Cardiac septum (tissue), 1 donor: Measurements from ENCODE around the gene ANO4. TPM values are rescaled to one million over a fixed set of nuclear protein-coding genes. Genes with fewer than 3 reads are reported as not detected.
"Not testable (repeated sequence)": the region's sequence is repeated elsewhere in the genome, so short reads cannot be mapped to it uniquely, and the experiment has no call there.

Source experiments
- DNase-seq: peaks from one replicate; pipeline ENCODE4 v3.0.0-alpha.2; 2020; ENCODE audit warnings: low spot score
- intact Hi-C: fragments of 100-400 bp; cut with DNase I; formaldehyde crosslinking; loops from one replicate; pipeline ENCODE4 v1.14.0; 2022
- total RNA-seq: library from RNA; stranded (reverse); fragmentation: NEBNext Ultra II Directional; extraction: Animal tissue kit (Norgen Biotek cat#: 25700); gene quantifications from one replicate; pipeline ENCODE4 v1.2.1, GENCODE V29; 2021
- donor health status: DM: no; HTN: no; CAD: no.

ANO4 gene
- total RNA-seq, 1 donor from 2014 or later = 0.30 TPM

DNA sequence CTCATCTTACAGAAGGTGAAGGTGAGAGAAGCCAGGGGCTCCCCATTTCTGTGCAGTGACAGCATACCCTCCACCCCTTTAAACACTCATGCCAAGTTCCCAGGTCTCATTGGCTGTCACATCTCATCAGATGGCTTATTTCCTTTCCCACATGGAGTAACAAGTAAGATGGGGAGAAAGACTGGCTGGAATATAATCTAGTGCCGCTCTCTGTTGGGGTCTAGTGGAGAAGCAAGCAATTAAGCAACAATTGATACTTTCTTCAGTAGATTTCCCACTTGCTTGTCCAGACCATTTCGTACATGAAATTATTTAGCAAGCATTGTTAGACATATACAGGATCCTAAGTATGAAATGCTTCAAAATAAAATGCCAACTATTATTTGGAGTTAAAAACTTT lies 323.3 kb downstream of the ANO4 start:
- no peak for DNase-seq
- intact Hi-C loops = no loop called here

GRCh38 chr12:101127521-101128219 lies 333.1 kb downstream of the ANO4 start:
- intact Hi-C loops = no loop called here
- DNase-seq = no peak

DNA sequence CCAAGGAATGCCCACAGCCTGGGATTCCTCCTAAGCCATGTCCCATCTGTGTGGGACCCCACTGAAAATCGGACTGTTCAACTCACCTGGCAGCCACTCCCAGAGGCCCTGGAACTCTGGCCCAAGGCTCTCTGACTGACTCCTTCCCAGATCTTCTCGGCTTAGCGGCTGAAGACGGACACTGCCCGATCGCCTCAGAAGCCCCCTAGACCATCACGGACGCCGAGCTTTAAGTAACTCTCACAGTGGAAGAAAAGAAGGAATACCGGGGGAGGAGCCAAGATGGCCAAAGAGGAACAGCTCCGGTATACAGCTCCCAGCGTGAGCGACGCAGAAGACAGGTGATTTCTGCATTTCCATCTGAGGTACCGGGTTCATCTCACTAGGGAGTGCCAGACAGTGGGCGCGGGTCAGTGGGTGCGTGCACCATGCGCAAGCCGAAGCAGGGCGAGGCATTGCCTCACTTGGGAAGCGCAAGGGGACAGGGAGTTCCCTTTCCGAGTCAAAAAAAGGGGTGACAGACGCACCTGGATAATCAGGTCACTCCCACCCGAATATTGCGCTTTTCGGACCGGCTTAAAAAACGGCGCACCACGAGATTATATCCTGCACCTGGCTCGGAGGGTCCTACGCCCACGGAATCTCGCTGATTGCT lies 351.3 kb downstream of the ANO4 start:
- DNase-seq, intact Hi-C loops: not testable (repeated sequence)

- intact Hi-C loops = no loop called here
Measured at GRCh38 chr12:101165319-101165718, 370.7 kb downstream of the ANO4 start.

DNA sequence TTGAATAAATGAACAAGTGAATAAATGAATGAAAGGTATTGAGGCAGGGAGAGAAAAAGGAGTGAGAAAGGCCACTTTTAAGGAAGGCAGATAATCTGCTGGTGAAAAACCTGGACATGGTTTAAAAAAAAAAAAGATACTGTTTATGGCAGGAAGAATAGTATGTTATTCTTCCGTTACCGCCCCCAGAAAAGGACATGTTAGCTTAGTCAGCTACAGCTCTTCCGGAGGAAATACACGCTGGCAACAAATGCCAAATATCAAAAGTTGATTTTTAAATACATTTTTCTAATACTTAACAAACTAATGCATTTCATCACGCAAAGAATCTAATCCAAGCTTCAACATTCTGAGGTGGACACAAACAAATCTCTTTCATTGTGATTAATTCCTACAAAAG lies 372.3 kb downstream of the ANO4 start:
- DNase-seq = no peak
- intact Hi-C loops = no loop called here

More at GRCh38 chr12:101165319-101165718, 370.7 kb downstream of the ANO4 start:
- no peak for DNase-seq

DNA sequence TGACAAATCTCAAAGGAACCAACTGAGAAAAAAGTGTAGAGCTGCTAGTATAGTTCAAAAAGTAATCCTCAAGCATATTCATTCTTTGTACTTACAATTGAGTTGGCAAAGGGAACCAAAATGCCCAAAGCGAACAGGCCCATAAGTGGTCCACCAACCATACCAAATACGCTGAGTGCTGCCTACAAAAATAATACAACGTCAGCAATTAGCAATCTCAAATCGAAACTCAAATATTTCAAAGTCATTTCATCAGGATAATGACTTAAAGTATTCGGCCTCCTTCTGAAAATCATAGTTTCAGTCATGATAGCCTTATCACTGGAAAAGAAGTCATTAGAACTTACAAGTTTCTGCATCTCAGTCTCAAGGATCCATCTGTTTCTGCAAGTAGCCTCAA lies 373.4 kb downstream of the ANO4 start:
- DNase-seq = no peak
- intact Hi-C loops = no loop called here

DNA sequence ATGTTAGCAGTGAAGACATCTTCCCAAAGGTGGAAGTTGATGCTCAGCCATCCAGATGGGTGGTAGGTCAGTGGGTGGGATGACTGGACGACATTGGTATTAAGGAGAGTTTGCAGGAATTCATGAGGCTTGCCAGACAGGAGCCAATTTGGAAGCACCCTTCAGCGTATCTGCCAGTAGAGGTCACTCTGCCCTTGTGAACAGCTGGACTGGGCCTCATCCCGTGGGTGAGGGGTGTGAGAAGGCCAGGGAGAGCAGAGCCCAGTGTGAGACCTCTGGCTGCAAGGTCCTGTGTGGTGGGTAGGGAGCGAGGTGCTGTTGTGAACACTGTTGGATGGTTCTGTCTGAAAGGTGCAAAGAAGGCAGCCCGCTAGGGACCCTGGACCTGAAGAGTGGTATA lies 377.7 kb downstream of the ANO4 start:
- intact Hi-C loops = no loop called here

GRCh38 chr12:101173197-101173749 lies 378.7 kb downstream of the ANO4 start:
- intact Hi-C loops = no loop called here
- DNase-seq = no peak

More for the DNA sequence above, 377.7 kb downstream of the ANO4 start:
- DNase-seq = no peak

DNA sequence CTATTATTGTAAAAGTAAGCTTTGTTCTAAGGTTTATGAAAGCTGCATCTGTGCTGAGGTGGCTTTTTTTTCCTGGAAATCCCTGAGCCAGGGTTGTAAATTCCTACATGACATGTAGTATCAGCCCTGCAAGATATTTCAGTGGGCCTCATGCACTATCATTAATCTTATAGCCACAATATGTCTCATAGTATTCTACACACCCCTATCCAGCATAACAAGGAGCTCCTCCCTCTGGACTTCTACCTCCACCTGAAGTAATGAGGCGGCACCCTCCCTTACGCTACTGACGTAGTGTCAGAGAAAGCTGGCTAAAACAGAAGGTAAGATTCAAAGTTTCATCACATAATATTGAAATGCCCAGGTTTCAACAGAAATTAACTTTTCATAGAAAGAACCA lies 380.0 kb downstream of the ANO4 start:
- intact Hi-C loops = no loop called here
- DNase-seq = no peak

Other genes with a start within 250 kb of the ANO4 start
- 2.8 TPM for gene GAS2L3, start 221.1 kb upstream of the ANO4 start, total RNA-seq